GM12878 (cell line): ENCODE measurements around the gene FSIP1. TPM values are rescaled to one million over a fixed set of nuclear protein-coding genes. Genes with fewer than 3 reads are reported as not detected.

Source experiments
- ATAC-seq: fragments of 200-7000 bp; cut with Tn5 transposase; 3 replicates; pipeline ENCODE4 v1.9.1; 2020; ENCODE audit warnings: mild to moderate bottlenecking, moderate library complexity
- BruUV-seq: library from RNA; stranded (reverse); fragments of 400-500 nt; replicated peaks from 2 replicates; lab custom pipeline; 2021; lab: Mats Ljungman, UMichigan
- CTCF ChIA-PET: fragments of 300-600 bp; sonication (Branson Sonifier 250); formaldehyde crosslinking; extraction: SDS; loops from one replicate; lab custom pipeline; 2021; ENCODE audit warnings: inconsistent platforms; lab: Yijun Ruan, JAX
- POLR2A ChIA-PET: fragments of 350-600 bp; formaldehyde crosslinking; extraction: SDS; loops from one replicate; lab custom pipeline; 2021; ENCODE audit warnings: inconsistent platforms; lab: Charles Lee
- RAD21 ChIA-PET: fragments of 300-600 bp; sonication (Branson Sonifier 250); formaldehyde crosslinking; loops from one replicate; lab custom pipeline; 2023; ENCODE audit warnings: antibody characterized with exemption; ENCODE audit not compliant: unreplicated experiment; lab: Charles Lee
- SMC1A ChIA-PET: fragments of 300-600 bp; sonication (Branson Sonifier 250); formaldehyde crosslinking; loops from one replicate; lab custom pipeline; 2023; ENCODE audit not compliant: unreplicated experiment, uncharacterized antibody; lab: Charles Lee
- DNase-seq: peaks from one replicate; pipeline ENCODE4 v3.0.0-alpha.2; 2011; ENCODE audit warnings: low read depth, low spot score
- FAIRE-seq: peaks from 3 replicates; lab custom pipeline; 2011; peaks lifted over from hg19 to GRCh38; lab: Jason Lieb, UNC
- H2AFZ ChIP-seq: 2 replicates; pipeline ENCODE4 v1.6.0; 2011; ENCODE audit warnings: low read depth, low read length, control low read depth; ENCODE audit not compliant: control insufficient read depth
- H3K27ac ChIP-seq: 2 replicates; pipeline ENCODE4 v1.5.1; 2011; ENCODE audit warnings: control low read depth; ENCODE audit not compliant: control insufficient read depth, insufficient read depth
- H3K27me3 ChIP-seq, 2 experiments: replicated peaks in 1 of 2; 2 replicates each; pipeline versions ENCODE4 v1.6.0 to v1.6.1; 2011; ENCODE audit warnings: low read length in 1 of 2; ENCODE audit not compliant: control insufficient read depth in 2 of 2, insufficient read depth in 2 of 2
- H3K36me3 ChIP-seq, 2 experiments: 2 replicates each; pipeline ENCODE4 v1.5.1; 2011; ENCODE audit warnings: low read length in 1 of 2; ENCODE audit not compliant: control insufficient read depth in 2 of 2, insufficient read depth in 2 of 2
- H3K4me1 ChIP-seq: 2 replicates; pipeline ENCODE4 v1.6.1; 2011; ENCODE audit warnings: mild to moderate bottlenecking, low read length, moderate library complexity, mixed read lengths; ENCODE audit not compliant: control insufficient read depth, insufficient read depth
- H3K4me2 ChIP-seq: 2 replicates; pipeline ENCODE4 v1.6.0; 2011; ENCODE audit warnings: control low read depth; ENCODE audit not compliant: control insufficient read depth, insufficient read depth
- H3K4me3 ChIP-seq: fragments of 200-600 bp; sonication (generic); 2 replicates; pipeline ENCODE4 v1.5.1; 2016
- H3K79me2 ChIP-seq: 2 replicates; pipeline ENCODE4 v1.6.0; 2011; ENCODE audit warnings: low read length; ENCODE audit not compliant: control insufficient read depth, insufficient read depth
- H3K9ac ChIP-seq: 2 replicates; pipeline ENCODE4 v1.8.0; 2011; ENCODE audit warnings: low read length, control low read depth, mixed read lengths; ENCODE audit not compliant: control insufficient read depth, insufficient read depth
- H3K9me3 ChIP-seq: replicated peaks from 3 replicates; pipeline ENCODE4 v1.5.1; 2011; ENCODE audit warnings: mild to moderate bottlenecking, low read length; ENCODE audit not compliant: control insufficient read depth, insufficient read depth
- H4K20me1 ChIP-seq: 2 replicates; pipeline ENCODE4 v1.6.0; 2011; ENCODE audit not compliant: control insufficient read depth, insufficient read depth
- ATF3 ChIP-seq: IDR thresholded peaks from 2 replicates; pipeline ENCODE4 v1.6.1; 2011; ENCODE audit warnings: low read depth, mild to moderate bottlenecking, low read length, moderate library complexity, borderline replicate concordance; ENCODE audit errors: extremely low read depth
- BCL3 ChIP-seq: IDR thresholded peaks from 2 replicates; pipeline ENCODE4 v1.6.1; 2011; ENCODE audit warnings: borderline replicate concordance, low read depth, mild to moderate bottlenecking, moderate library complexity, low read length; ENCODE audit not compliant: insufficient read depth, poor library complexity, severe bottlenecking
- CHD4 ChIP-seq: fragments of 200-600 bp; sonication (generic); IDR thresholded peaks from 2 replicates; pipeline ENCODE4 v1.6.1; 2016; ENCODE audit warnings: mild to moderate bottlenecking
- MLLT1 ChIP-seq: fragments of 450-650 bp; IDR thresholded peaks from 2 replicates; pipeline ENCODE4 v1.6.1; 2016; ENCODE audit warnings: mild to moderate bottlenecking
- MXI1 ChIP-seq: fragments of 150-350 bp; IDR thresholded peaks from 2 replicates; pipeline ENCODE4 v1.6.1; 2011; ENCODE audit warnings: low read depth, mild to moderate bottlenecking, inconsistent platforms, low read length, improper control_type of control experiment
- PBX3 ChIP-seq: IDR thresholded peaks from 2 replicates; pipeline ENCODE4 v1.6.1; 2011; ENCODE audit warnings: mild to moderate bottlenecking, low read depth, low read length, moderate library complexity; ENCODE audit not compliant: insufficient replicate concordance
- RUNX3 ChIP-seq: IDR thresholded peaks from 2 replicates; pipeline ENCODE4 v1.6.1; 2012; ENCODE audit warnings: low read length, inconsistent platforms
- ZSCAN29 ChIP-seq: fragments of 450-650 bp; IDR thresholded peaks from 2 replicates; pipeline ENCODE4 v1.6.1; 2017; ENCODE audit warnings: mild to moderate bottlenecking, moderate library complexity
- WGBS: methylation state at CpG from one replicate; pipeline ENCODE4 v1.1.6; 2016; ENCODE audit warnings: low lambda C conversion rate; ENCODE audit not compliant: insufficient replicate concordance, insufficient coverage; ENCODE audit errors: missing lambda C conversion rate; 5-methylcytosine and 5-hydroxymethylcytosine counted together
- in situ Hi-C: fragments of 300-500 bp; cut with MboI; formaldehyde crosslinking; loops from 9 replicates; pipeline ENCODE4 v1.14.3; 2018; ENCODE audit warnings: mixed read lengths
- intact Hi-C: fragments of 100-400 bp; cut with micrococcal nuclease; formaldehyde crosslinking; loops from one replicate; pipeline ENCODE4 v1.14.2; 2022; ENCODE audit not compliant: unreplicated experiment
- polyA plus RNA-seq, 11 experiments: library from polyadenylated mRNA; depleted of rRNA in 4 of 11; unstranded in 6 of 11; stranded (reverse) in 5 of 11; fragments of >200 nt; fragmentation: Nextera tagmentation in 4 of 11; fragmentation: Illumina TruSeq in 1 of 11; extraction: Ambion mirVana in 4 of 11; extraction: Trizol in 1 of 11; gene quantifications; 1 replicate in 1 of 11; 2 replicates in 10 of 11; pipeline versions ENCODE4 v1.2.1 to v1.2.3, GENCODE V29; 2011 to 2016; ENCODE audit warnings: inconsistent platforms in 2 of 11, missing spikeins in 2 of 11, low read depth in 1 of 11
- total RNA-seq, 4 experiments: library from RNA; depleted of rRNA in 3 of 4; stranded (reverse); fragments of >200 nt in 3 of 4; fragmentation: Illumina TruSeq in 1 of 4; extraction: Trizol in 1 of 4; gene quantifications; 2 replicates each; pipeline versions ENCODE4 v1.2.1 to v1.2.3, GENCODE V29; 2013 to 2021

Gene FSIP1
- total and polyA plus RNA-seq, 10 of the 15 experiments (the other 5 are each of a cell fraction or from before 2014, with no cell fraction given) = 0.15 to 0.67 (median 0.35) TPM

- DNase-seq (no peak), ATAC-seq (no peak), FAIRE-seq (no peak)
- Histone ChIP-seq H3K4me3 (no peak overlapping the region), H2AFZ (no peak overlapping the region), H4K20me1 (no peaks in the 10 kb centered on the region), H3K27me3 (no peaks in the 10 kb centered on the region), H3K4me1 (peaks cover 12% of the 10 kb centered on the region), H3K27ac (no peak overlapping the region), H3K9me3 (no peaks in the 10 kb centered on the region), H3K4me2 (no peak overlapping the region), H3K36me3 (no peaks in the 10 kb centered on the region; a peak in 1 of 4 replicates), H3K9ac (no peak overlapping the region), H3K79me2 (no peaks in the 10 kb centered on the region)
- ChIA-PET RAD21 (interaction anchor here (1.5 to 3.2 kb wide), 4 partner anchors 9 to 533 kb away, joined by 3 to 52 read pairs (median 12); partner anchors contain the start of gene EIF2AK4), SMC1A (interaction anchor here (1.0 to 4.3 kb wide), 5 partner anchors 9 to 485 kb away, joined by 3 to 80 read pairs (median 13); no protein-coding TSS in a partner anchor), CTCF (interaction anchor here (1.3 to 3.7 kb wide), 8 partner anchors 8 to 317 kb away, joined by 3 to 81 read pairs (median 10); no protein-coding TSS in a partner anchor), POLR2A (no interaction called here)
- in situ Hi-C loops (loop anchor here (5.0 to 10.0 kb wide), 3 partner anchors 88 to 485 kb away; partner anchors contain the start of gene BMF), intact Hi-C loops (loop anchor here (5.0 kb wide), 3 partner anchors 143 to 318 kb away; partner anchors contain the start of genes BMF and EIF2AK4)
- no TSS peak for BruUV-seq
- TF ChIP-seq ATF3 = no peak
- 64% methylated on average over 4 of the region's 4 CpGs for WGBS
Observed at GRCh38 chr15:39789736-39790135, 7.1 kb upstream of the FSIP1 start.

GRCh38 chr15:39788800-39789565 lies 6.3 kb upstream of the FSIP1 start:
- intact Hi-C loops = loop anchor here (5.0 kb wide), 3 partner anchors 143 to 318 kb away; partner anchors contain the start of genes BMF and EIF2AK4
- no peaks in the 10 kb centered on the region for H3K27me3 ChIP-seq
- peaks cover 15% of the 10 kb centered on the region for H3K4me1 ChIP-seq
- no peaks in the 10 kb centered on the region; a peak in 1 of 4 replicates for H3K36me3 ChIP-seq
- no peak overlapping the region for H3K4me3 ChIP-seq
- ATAC-seq = no peak
- RAD21 ChIA-PET = interaction anchor here (1.1 to 3.2 kb wide), 10 partner anchors 10 to 534 kb away, joined by 3 to 52 read pairs (median 4); partner anchors contain the start of gene EIF2AK4
- DNase-seq = no peak
- no peak overlapping the region for H3K9ac ChIP-seq
- H3K4me2 ChIP-seq = no peak overlapping the region
- no peaks in the 10 kb centered on the region for H3K79me2 ChIP-seq
- H4K20me1 ChIP-seq = no peaks in the 10 kb centered on the region
- BruUV-seq = no TSS peak
- in situ Hi-C loops = loop anchor here (5.0 to 10.0 kb wide), 3 partner anchors 88 to 486 kb away; partner anchors contain the start of gene BMF
- 73% methylated on average over 3 of the region's 3 CpGs for WGBS
- POLR2A ChIA-PET = interaction anchor here (0.7 to 1.7 kb wide), 5 partner anchors 12 to 318 kb away, joined by 3 to 7 read pairs (median 3); no protein-coding TSS in a partner anchor
- SMC1A ChIA-PET = interaction anchor here (1.0 to 4.3 kb wide), 22 partner anchors 10 to 521 kb away, joined by 3 to 80 read pairs (median 4); partner anchors contain the start of gene SRP14
- no peak overlapping the region; the same call in 1 of the 2 replicates for H2AFZ ChIP-seq
- no peak for FAIRE-seq
- CTCF ChIA-PET = interaction anchor here (0.9 to 3.7 kb wide), 17 partner anchors 9 to 548 kb away, joined by 3 to 81 read pairs (median 7); no protein-coding TSS in a partner anchor
- H3K9me3 ChIP-seq = no peaks in the 10 kb centered on the region
- no peak overlapping the region for H3K27ac ChIP-seq
- TF ChIP-seq ZSCAN29 (no peak), BCL3 (no peak), CHD4 (no peak), MLLT1 (no peak), MXI1 (no peak), PBX3 (no peak), RUNX3 (no peak)
